HepG2 (cell line): Measurements from ENCODE around the gene LZTS2. TPM values are rescaled to one million over a fixed set of nuclear protein-coding genes. Genes with fewer than 3 reads are reported as not detected.

ENCODE experiments used
- EED ChIP-seq: sonication (generic); formaldehyde crosslinking; IDR thresholded peaks from 2 replicates; pipeline ENCODE4 v1.5.0; 2020; ENCODE audit warnings: mild to moderate bottlenecking, missing genetic modification reagents
- NCOA1 ChIP-seq: sonication (generic); formaldehyde crosslinking; IDR thresholded peaks from 2 replicates; pipeline ENCODE4 v1.9.0; 2021; ENCODE audit warnings: missing genetic modification reagents
- ZNF407 ChIP-seq: sonication (generic); formaldehyde crosslinking; IDR thresholded peaks from one replicate; pipeline ENCODE4 v1.5.1; 2020; ENCODE audit warnings: mild to moderate bottlenecking, missing genetic modification reagents; ENCODE audit errors: not compliant biosample characterization
- ZNF776 ChIP-seq: sonication (generic); formaldehyde crosslinking; IDR thresholded peaks from 2 replicates; pipeline ENCODE4 v1.4.0; 2020; ENCODE audit warnings: mild to moderate bottlenecking, missing genetic modification reagents
- polyA plus RNA-seq, 8 experiments: library from polyadenylated mRNA; depleted of rRNA in 3 of 8; stranded (reverse) in 7 of 8; unstranded in 1 of 8; fragments of >200 nt; fragmentation: Illumina TruSeq in 4 of 8; extraction: Trizol in 4 of 8; gene quantifications; 2 replicates each; pipeline versions ENCODE4 v1.2.1 to v1.2.3, GENCODE V29; 2011 to 2016; ENCODE audit warnings: low read depth in 4 of 8, missing spikeins in 1 of 8, mixed read lengths in 1 of 8; ENCODE audit not compliant: insufficient read depth in 1 of 8
- total RNA-seq, 5 experiments: library from RNA; depleted of rRNA; stranded (reverse); fragments of >200 nt; fragmentation: Illumina TruSeq; extraction: Trizol; gene quantifications; 2 replicates each; pipeline ENCODE4 v1.2.3, GENCODE V29; 2016; ENCODE audit warnings: low read depth in 1 of 5
- TF ChIP-seq, protein P1 (sequence below), 2 experiments: sonication (generic) in 1 of 2; formaldehyde crosslinking in 1 of 2; IDR thresholded peaks; 2 replicates each; pipeline versions ENCODE4 v1.4.0 to v1.6.1; 2018 to 2020; ENCODE audit warnings: missing genetic modification reagents in 2 of 2, borderline replicate concordance in 1 of 2, low read depth in 1 of 2, mild to moderate bottlenecking in 1 of 2, missing biosample characterization in 1 of 2
- TF ChIP-seq, protein P2 (sequence below): sonication (generic); formaldehyde crosslinking; IDR thresholded peaks from 2 replicates; pipeline ENCODE4 v1.9.0; 2021; ENCODE audit warnings: missing genetic modification reagents, borderline replicate concordance
- TF ChIP-seq, protein P3 (sequence below), 2 experiments: sonication (generic) in 1 of 2; formaldehyde crosslinking in 1 of 2; IDR thresholded peaks; 2 replicates each; pipeline versions ENCODE4 v1.4.0 to v1.6.1; 2016 to 2020; ENCODE audit warnings: borderline replicate concordance in 1 of 2, low read depth in 1 of 2, mild to moderate bottlenecking in 1 of 2, missing genetic modification reagents in 1 of 2
- TF ChIP-seq, protein P4 (sequence below): sonication (generic); formaldehyde crosslinking; IDR thresholded peaks from 2 replicates; pipeline ENCODE4 v1.8.1; 2023; ENCODE audit warnings: missing genetic modification reagents, mild to moderate bottlenecking, borderline replicate concordance

LZTS2 gene
- total and polyA plus RNA-seq, 2 of the 13 experiments (the other 11 are each of a cell fraction or from before 2014, with no cell fraction given) = 43.6 to 65.6 TPM

DNA sequence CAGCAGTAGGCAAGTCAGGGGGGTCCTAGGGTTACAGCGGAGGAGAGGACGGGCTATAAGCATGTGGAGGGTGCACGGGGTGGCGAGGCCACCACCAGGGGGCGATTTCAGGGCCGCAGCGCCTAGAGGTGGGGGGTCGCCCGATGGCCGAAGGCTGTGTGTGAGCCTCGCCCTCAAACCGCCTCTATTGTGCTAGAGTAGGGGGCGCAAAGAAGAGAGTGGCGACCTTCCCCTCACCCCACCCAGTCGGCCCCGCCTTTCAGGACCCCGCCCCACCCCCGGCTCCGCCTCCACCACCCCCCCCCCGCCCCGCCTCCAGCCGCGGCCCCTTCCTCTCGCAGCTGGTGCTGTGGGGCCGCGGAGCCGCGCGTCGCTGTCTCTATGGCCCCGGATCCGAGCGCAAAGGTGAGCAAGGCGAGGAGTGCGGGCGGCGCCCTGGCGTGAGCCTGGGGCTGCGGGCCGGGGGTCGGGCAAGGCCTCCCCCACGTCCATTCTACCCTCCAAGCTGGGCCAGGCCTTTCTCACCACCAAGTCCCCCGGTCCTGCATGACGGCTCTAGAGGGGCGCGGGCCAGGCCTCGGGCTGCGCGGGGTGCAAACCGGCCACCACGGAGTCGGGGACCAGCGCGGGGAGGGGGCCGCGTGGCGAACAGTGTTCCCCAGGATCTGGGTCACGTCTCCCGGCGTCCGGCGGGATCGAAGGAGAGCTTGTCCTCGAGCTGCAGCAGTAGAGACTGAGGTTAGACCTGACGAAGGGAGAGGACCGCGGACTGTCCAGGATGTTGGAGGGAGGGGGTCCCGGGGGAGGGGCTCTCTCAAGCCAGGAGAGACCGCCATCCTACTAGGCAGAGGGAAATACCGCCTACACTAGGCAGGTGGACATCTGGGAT is 30.2 kb upstream of the LZTS2 start, which contains the start of gene SEMA4G (continued):
- TF ChIP-seq, protein P1, sequence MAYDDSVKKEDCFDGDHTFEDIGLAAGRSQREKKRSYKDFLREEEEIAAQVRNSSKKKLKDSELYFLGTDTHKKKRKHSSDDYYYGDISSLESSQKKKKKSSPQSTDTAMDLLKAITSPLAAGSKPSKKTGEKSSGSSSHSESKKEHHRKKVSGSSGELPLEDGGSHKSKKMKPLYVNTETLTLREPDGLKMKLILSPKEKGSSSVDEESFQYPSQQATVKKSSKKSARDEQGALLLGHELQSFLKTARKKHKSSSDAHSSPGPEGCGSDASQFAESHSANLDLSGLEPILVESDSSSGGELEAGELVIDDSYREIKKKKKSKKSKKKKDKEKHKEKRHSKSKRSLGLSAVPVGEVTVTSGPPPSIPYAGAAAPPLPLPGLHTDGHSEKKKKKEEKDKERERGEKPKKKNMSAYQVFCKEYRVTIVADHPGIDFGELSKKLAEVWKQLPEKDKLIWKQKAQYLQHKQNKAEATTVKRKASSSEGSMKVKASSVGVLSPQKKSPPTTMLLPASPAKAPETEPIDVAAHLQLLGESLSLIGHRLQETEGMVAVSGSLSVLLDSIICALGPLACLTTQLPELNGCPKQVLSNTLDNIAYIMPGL (CRISPR knock-in tag; IDR thresholded peaks at IDR 0.05; ENCODE audit: borderline replicate concordance in 1 of 2, low read depth in 1 of 2) = peak; percentile 70 to 90
- TF ChIP-seq, protein P2, sequence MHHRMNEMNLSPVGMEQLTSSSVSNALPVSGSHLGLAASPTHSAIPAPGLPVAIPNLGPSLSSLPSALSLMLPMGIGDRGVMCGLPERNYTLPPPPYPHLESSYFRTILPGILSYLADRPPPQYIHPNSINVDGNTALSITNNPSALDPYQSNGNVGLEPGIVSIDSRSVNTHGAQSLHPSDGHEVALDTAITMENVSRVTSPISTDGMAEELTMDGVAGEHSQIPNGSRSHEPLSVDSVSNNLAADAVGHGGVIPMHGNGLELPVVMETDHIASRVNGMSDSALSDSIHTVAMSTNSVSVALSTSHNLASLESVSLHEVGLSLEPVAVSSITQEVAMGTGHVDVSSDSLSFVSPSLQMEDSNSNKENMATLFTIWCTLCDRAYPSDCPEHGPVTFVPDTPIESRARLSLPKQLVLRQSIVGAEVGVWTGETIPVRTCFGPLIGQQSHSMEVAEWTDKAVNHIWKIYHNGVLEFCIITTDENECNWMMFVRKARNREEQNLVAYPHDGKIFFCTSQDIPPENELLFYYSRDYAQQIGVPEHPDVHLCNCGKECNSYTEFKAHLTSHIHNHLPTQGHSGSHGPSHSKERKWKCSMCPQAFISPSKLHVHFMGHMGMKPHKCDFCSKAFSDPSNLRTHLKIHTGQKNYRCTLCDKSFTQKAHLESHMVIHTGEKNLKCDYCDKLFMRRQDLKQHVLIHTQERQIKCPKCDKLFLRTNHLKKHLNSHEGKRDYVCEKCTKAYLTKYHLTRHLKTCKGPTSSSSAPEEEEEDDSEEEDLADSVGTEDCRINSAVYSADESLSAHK = no peak
- TF ChIP-seq NCOA1 (peak; percentile 1; the same call in 1 of the 2 replicates), EED (CRISPR knock-in tag) (no peak), ZNF776 (CRISPR knock-in tag) (no peak; the same call in none of the 2 replicates), ZNF407 (peak; percentile 48)
- TF ChIP-seq, protein P3, sequence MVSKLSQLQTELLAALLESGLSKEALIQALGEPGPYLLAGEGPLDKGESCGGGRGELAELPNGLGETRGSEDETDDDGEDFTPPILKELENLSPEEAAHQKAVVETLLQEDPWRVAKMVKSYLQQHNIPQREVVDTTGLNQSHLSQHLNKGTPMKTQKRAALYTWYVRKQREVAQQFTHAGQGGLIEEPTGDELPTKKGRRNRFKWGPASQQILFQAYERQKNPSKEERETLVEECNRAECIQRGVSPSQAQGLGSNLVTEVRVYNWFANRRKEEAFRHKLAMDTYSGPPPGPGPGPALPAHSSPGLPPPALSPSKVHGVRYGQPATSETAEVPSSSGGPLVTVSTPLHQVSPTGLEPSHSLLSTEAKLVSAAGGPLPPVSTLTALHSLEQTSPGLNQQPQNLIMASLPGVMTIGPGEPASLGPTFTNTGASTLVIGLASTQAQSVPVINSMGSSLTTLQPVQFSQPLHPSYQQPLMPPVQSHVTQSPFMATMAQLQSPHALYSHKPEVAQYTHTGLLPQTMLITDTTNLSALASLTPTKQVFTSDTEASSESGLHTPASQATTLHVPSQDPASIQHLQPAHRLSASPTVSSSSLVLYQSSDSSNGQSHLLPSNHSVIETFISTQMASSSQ (IDR thresholded peaks at IDR 0.05; ENCODE audit: low read depth) = no peak
- TF ChIP-seq, protein P3 (CRISPR knock-in tag; IDR thresholded peaks at IDR 0.05; ENCODE audit: borderline replicate concordance) = peak; percentile 67; the same call in 1 of the 2 replicates
- TF ChIP-seq, protein P4, sequence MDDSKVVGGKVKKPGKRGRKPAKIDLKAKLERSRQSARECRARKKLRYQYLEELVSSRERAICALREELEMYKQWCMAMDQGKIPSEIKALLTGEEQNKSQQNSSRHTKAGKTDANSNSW (CRISPR knock-in tag) = peak; percentile 52; the same call in 1 of the 2 replicates
